Neural crest cell (in vitro differentiated cells): ENCODE data around the gene A2M. TPM values are rescaled to one million over a fixed set of nuclear protein-coding genes. Genes with fewer than 3 reads are reported as not detected.

Source experiments
- DNase-seq: peaks from one replicate; pipeline ENCODE4 v3.0.0; 2021; ENCODE audit warnings: low read depth, mixed read lengths, low spot score
- H3K27ac Mint-ChIP-seq: one replicate; pipeline ENCODE4 v1.8.0; 2021; ENCODE audit warnings: mild to moderate bottlenecking, mixed read lengths; ENCODE audit not compliant: unreplicated experiment
- H3K27me3 Mint-ChIP-seq: 2 replicates; pipeline ENCODE4 v1.8.0; 2021; ENCODE audit warnings: low read depth, mild to moderate bottlenecking, mixed read lengths
- H3K36me3 Mint-ChIP-seq: 2 replicates; pipeline ENCODE4 v1.8.0; 2021; ENCODE audit warnings: low read depth, mild to moderate bottlenecking, mixed read lengths
- H3K4me1 Mint-ChIP-seq: 2 replicates; pipeline ENCODE4 v1.8.0; 2021; ENCODE audit warnings: mixed read lengths
- H3K4me3 Mint-ChIP-seq: one replicate; pipeline ENCODE4 v1.8.0; 2021; ENCODE audit warnings: mild to moderate bottlenecking, mixed read lengths
- H3K9me3 Mint-ChIP-seq: 2 replicates; pipeline ENCODE4 v1.8.0; 2021; ENCODE audit warnings: mixed read lengths
- total RNA-seq: library from RNA; stranded (reverse); gene quantifications from 2 replicates; pipeline ENCODE4 v1.2.1, GENCODE V29; 2021
- TF ChIP-seq, protein P1 (sequence below): fragments of 200-600 bp; sonication (generic); conservative IDR thresholded peaks from 2 replicates; pipeline ENCODE4 v1.5.0; 2021; ENCODE audit warnings: antibody characterized with exemption, mild to moderate bottlenecking

Gene A2M
- total RNA-seq, 1 donor from 2014 or later, result 66.4 TPM

DNA sequence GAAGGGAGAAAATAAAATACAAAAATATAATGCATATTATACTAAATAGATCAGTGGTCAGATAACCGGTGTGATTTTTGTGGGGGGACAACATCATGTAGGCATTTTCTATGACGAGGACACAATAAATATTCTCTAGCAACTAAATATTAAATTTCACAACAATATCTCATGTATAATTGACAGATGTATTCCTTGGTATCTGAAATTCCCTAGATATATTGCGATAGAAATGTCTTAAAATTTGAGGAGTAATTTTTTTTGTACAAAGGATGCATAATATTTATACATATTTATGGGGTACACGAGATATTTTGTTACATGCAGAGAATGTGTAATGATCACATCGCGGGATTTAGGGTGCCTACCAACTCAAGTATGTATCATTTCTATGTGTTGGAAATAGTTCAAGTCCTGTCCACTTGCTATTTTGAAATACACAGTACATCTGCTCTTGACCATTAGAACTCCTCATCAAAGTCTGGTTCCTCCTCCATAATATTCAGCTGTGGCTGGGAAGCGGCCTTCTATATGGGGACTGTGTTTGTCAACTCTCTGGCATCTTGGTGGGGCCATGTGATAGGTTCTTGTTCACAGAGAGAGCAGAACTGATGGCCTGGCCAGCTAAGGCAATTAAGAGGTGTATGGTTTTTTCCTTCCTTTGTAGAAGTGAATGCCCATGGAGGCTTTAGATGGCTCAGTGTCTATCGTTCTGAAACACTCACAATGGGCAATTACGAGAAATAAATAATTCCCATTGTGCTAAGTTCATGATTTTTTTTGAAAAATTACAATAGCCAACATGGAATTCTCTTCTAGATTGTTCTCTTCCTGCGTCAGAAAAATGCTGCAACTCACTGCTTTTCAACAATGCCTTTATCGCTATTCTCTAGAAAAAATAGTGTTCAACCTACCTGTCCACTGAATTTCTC, 8.8 kb downstream of the A2M start:
- TF ChIP-seq, protein P1, sequence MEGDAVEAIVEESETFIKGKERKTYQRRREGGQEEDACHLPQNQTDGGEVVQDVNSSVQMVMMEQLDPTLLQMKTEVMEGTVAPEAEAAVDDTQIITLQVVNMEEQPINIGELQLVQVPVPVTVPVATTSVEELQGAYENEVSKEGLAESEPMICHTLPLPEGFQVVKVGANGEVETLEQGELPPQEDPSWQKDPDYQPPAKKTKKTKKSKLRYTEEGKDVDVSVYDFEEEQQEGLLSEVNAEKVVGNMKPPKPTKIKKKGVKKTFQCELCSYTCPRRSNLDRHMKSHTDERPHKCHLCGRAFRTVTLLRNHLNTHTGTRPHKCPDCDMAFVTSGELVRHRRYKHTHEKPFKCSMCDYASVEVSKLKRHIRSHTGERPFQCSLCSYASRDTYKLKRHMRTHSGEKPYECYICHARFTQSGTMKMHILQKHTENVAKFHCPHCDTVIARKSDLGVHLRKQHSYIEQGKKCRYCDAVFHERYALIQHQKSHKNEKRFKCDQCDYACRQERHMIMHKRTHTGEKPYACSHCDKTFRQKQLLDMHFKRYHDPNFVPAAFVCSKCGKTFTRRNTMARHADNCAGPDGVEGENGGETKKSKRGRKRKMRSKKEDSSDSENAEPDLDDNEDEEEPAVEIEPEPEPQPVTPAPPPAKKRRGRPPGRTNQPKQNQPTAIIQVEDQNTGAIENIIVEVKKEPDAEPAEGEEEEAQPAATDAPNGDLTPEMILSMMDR, result no peak
- Mint-ChIP-seq H3K4me1 (no peaks in the 10 kb centered on the region), H3K27me3 (no peaks in the 10 kb centered on the region), H3K9me3 (no peaks in the 10 kb centered on the region), H3K36me3 (peaks cover 6% of the 10 kb centered on the region), H3K4me3 (no peak overlapping the region), H3K27ac (no peak overlapping the region)
- DNase-seq, result no peak

DNA sequence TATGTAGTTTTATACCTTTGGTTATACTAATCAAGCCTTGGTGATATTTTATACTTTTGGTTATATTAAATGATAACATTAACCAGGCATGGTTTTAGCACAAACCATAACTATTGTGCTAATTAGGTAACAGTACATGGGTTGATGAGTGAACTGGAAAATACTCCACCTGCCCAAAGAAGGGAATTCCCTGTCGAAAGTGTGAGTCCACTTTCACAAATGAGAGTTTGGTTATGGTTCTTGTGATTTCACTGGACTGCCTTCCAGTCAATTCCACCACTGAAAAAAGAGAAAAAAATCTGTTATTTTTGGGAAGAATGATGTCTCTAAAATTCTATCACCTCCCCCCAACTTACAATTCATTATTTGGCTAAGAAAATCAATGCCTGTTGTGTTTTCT, 9.7 kb downstream of the A2M start:
- Mint-ChIP-seq H3K4me1 (no peaks in the 10 kb centered on the region), H3K36me3 (peaks cover 2% of the 10 kb centered on the region), H3K4me3 (no peak overlapping the region), H3K27me3 (no peaks in the 10 kb centered on the region), H3K9me3 (no peaks in the 10 kb centered on the region), H3K27ac (no peak overlapping the region)
- TF ChIP-seq, protein P1, result no peak
- DNase-seq, result no peak

DNA sequence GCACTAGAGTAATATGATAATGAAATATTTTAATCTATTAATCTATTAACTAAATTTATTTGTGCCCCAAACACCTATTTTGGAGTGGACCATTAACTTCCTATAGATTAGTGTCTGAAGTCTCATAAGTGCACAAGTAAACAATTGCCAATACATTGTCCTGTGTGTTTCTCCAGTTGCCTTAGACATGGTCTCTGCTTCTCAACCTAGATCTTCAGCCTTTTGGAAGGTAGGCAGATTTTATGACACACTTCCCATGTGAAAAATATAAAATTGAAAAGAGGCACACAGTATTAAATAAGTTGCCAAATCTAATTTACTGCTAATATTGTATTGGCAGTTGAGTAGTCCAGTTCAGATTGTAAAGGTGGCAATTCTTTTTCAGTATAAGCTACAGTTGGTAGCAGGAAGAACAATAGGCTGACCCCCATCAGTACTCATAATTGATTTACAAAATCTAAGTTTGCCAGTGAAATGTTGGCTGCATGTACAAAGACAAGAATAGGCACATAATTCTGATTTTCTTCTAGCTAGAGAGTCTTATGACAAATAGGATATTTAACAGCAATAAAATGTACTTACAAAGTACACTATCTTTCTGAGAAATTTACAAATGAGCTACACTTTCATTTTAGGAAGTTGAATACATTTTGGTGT, 10.8 kb downstream of the A2M start:
- no peak for DNase-seq
- Mint-ChIP-seq H3K9me3 (no peaks in the 10 kb centered on the region), H3K27ac (no peak overlapping the region), H3K27me3 (no peaks in the 10 kb centered on the region), H3K4me1 (no peaks in the 10 kb centered on the region), H3K4me3 (no peak overlapping the region), H3K36me3 (peaks cover 2% of the 10 kb centered on the region)
- TF ChIP-seq, protein P1, result no peak

DNA sequence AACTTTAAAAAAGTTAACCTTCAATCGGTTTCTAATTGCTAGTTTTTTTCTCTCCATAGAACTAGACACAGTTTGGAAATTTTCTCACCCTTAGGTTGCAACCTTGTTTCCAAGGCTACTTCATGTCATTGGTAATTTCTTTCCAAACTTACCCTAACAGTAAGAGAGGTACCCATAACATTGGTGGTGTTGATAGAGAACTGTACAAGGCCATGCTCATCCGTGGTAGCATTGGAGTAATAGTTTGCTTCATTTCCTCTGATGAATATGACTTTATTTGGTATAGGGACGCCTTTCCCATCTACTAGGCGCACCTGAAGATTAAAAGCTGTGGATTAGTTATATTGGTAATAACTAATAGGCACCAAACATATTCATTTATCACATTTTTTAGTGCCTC, 11.6 kb downstream of the A2M start:
- H3K27ac Mint-ChIP-seq, result no peak overlapping the region
- no peak overlapping the region for H3K4me3 Mint-ChIP-seq
- no peaks in the 10 kb centered on the region for H3K9me3 Mint-ChIP-seq
- no peaks in the 10 kb centered on the region for H3K4me1 Mint-ChIP-seq
- peaks cover 2% of the 10 kb centered on the region for H3K36me3 Mint-ChIP-seq
- TF ChIP-seq, protein P1, result no peak
- no peaks in the 10 kb centered on the region for H3K27me3 Mint-ChIP-seq
- DNase-seq, result no peak

DNA sequence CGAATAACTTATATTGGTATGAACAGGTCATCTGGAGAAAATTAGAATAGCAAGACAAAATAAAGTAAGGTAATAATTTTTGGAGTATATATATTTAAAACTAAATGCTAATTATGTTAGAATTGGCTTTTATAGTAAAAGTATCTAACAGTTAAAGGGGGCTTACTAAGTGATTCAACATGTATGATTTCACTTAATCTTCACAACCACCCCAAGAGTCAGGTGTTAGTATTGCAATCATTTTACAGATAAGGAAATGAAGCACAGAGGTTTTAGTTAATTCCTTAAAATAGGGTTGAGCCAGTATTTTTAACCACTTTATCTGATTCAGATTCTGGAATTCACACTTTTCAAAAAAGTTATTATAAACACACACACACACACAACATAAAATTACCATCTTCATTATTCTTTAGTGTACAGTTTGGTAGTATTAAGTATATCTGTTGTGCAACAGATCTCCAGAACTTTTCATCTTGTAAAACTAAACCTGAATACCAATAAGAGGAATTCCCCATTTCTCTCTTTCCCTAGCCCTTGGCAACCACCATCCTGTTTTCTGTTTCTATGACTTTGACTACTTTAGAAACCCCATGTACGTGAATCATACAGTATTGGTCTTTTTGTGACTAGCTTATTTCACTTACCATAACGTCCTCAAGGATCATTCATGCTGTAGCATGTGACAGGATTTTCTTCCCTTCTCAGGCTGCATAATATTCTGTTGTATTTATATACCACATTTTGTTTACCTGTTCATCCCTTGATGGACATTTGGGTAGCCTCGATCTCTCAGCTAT, 12.5 kb downstream of the A2M start:
- Mint-ChIP-seq H3K4me1 (no peaks in the 10 kb centered on the region), H3K9me3 (no peaks in the 10 kb centered on the region), H3K27ac (no peak overlapping the region), H3K4me3 (no peak overlapping the region), H3K36me3 (peaks cover 2% of the 10 kb centered on the region), H3K27me3 (no peaks in the 10 kb centered on the region)
- DNase-seq, result no peak
- TF ChIP-seq, protein P1, result peak; percentile 37
